Measurements from ENCODE around the gene TIMM13. TPM values are rescaled to one million over a fixed set of nuclear protein-coding genes. Genes with fewer than 3 reads are reported as not detected.

Gene TIMM13
- total and polyA plus RNA-seq, 9 of the 15 experiments (the other 6 are each of a cell fraction or from before 2014, with no cell fraction given), result 17.6 to 215 (median 71.8) TPM

- TF ChIP-seq SREBF2 (CRISPR knock-in tag; IDR thresholded peaks at IDR 0.05) (no peak), KLF10 (CRISPR knock-in tag; IDR thresholded peaks at IDR 0.05) (no peak), HCFC1 (IDR thresholded peaks at IDR 0.05; ENCODE audit: low read depth, low read length) (0 out of 2 replicates have a peak, but pooled peaks have one; percentile 8), ZBTB33 (CRISPR knock-in tag; IDR thresholded peaks at IDR 0.05) (no peak), SP2 (IDR thresholded peaks at IDR 0.05; ENCODE audit: extremely low read depth, low read depth, low read length, poor library complexity, severe bottlenecking) (no peak), SUPT5H (IDR thresholded peaks at IDR 0.05) (peak; percentile 99), SMARCA5 (IDR thresholded peaks at IDR 0.05) (no peak), ZNF217 (CRISPR knock-in tag; IDR thresholded peaks at IDR 0.05) (no peak), ZNF282 (CRISPR knock-in tag; IDR thresholded peaks at IDR 0.05) (no peak), SETDB1 (IDR thresholded peaks at IDR 0.05; ENCODE audit: low read length) (no peak), ZBTB17 (CRISPR knock-in tag; IDR thresholded peaks at IDR 0.05) (peak; percentile 64), POLR3G (IDR thresholded peaks at IDR 0.05; ENCODE audit: extremely low read depth, insufficient read length, insufficient replicate concordance) (no peak), CBX1 (IDR thresholded peaks at IDR 0.05; ENCODE audit: low read depth) (peak; percentile 47), EGR1 (conservative IDR thresholded peaks at IDR 0.05) (peak; percentile 100), ILK (tag; IDR thresholded peaks at IDR 0.05; ENCODE audit: borderline replicate concordance, low read depth) (no peak), EP300 (IDR thresholded peaks at IDR 0.05; ENCODE audit: low read length) (no peak), RFX7 (CRISPR knock-in tag; IDR thresholded peaks at IDR 0.05) (no peak)
Measured at GRCh38 chr19:2475702-2476450, 48.5 kb upstream of the TIMM13 start, which contains the start of gene GADD45B (continued).

Data from K562 (cell line).